Peyer's patch (tissue), 4 donors: ENCODE data around the gene PLSCR2.

Source experiments
- CTCF ChIP-seq, 6 experiments: fragments of 450-650 bp in 4 of 6; fragments of 200-600 bp in 2 of 6; sonication (generic) in 1 of 6; IDR thresholded peaks; one replicate each; pipeline ENCODE4 v1.5.1; 2017 to 2019; ENCODE audit warnings: antibody characterized with exemption in 6 of 6, mild to moderate bottlenecking in 3 of 6, moderate library complexity in 1 of 6
- POLR2A ChIP-seq, 2 donors: fragments of 450-650 bp; IDR thresholded peaks; one replicate each; pipeline ENCODE4 v1.5.1; 2017; ENCODE audit warnings: antibody characterized with exemption in 2 of 2, mild to moderate bottlenecking in 2 of 2, moderate library complexity in 2 of 2

GRCh38 chr3:146476094-146476740 lies 6.9 kb upstream of the PLSCR2 start:
- TF ChIP-seq POLR2A (IDR thresholded peaks at IDR 0.05) = no peak
- TF ChIP-seq CTCF (IDR thresholded peaks at IDR 0.05) = no peak
